HepG2 (cell line): ENCODE measurements around the gene DLX4. TPM values are rescaled to one million over a fixed set of nuclear protein-coding genes. Genes with fewer than 3 reads are reported as not detected.

Source experiments
- ATF6 ChIP-seq: sonication (generic); formaldehyde crosslinking; conservative IDR thresholded peaks from 2 replicates; pipeline ENCODE4 v1.4.0; 2020; ENCODE audit warnings: missing genetic modification reagents
- HHEX ChIP-seq: IDR thresholded peaks from 2 replicates; pipeline ENCODE4 v1.6.1; 2016; ENCODE audit warnings: control low read depth
- KLF13 ChIP-seq: sonication (generic); formaldehyde crosslinking; IDR thresholded peaks from 2 replicates; pipeline ENCODE4 v1.4.0; 2020; ENCODE audit warnings: mild to moderate bottlenecking, missing genetic modification reagents
- NFYB ChIP-seq: sonication (generic); formaldehyde crosslinking; IDR thresholded peaks from 2 replicates; pipeline ENCODE4 v1.4.0; 2020; ENCODE audit warnings: missing genetic modification reagents
- NR2F1 ChIP-seq, 2 experiments: fragments of 450-650 bp in 1 of 2; formaldehyde crosslinking in 1 of 2; IDR thresholded peaks; 2 replicates each; pipeline versions ENCODE4 v1.5.0 to v1.6.1; 2016 to 2020; ENCODE audit warnings: mild to moderate bottlenecking in 1 of 2, missing compliant biosample characterization in 1 of 2, missing genetic modification reagents in 1 of 2, moderate library complexity in 1 of 2
- RFX5 ChIP-seq: IDR thresholded peaks from 2 replicates; pipeline ENCODE4 v1.6.1; 2011; ENCODE audit warnings: low read depth, low read length, improper control_type of control experiment
- STAG1 ChIP-seq: sonication (generic); formaldehyde crosslinking; IDR thresholded peaks from 2 replicates; pipeline ENCODE4 v1.4.0; 2020; ENCODE audit warnings: missing genetic modification reagents
- ZNF234 ChIP-seq: sonication (generic); formaldehyde crosslinking; conservative IDR thresholded peaks from 2 replicates; pipeline ENCODE4 v1.5.1; 2020; ENCODE audit warnings: mild to moderate bottlenecking, missing genetic modification reagents
- ZNF235 ChIP-seq: sonication (generic); formaldehyde crosslinking; IDR thresholded peaks from 2 replicates; pipeline ENCODE4 v1.8.1; 2023; ENCODE audit warnings: mild to moderate bottlenecking, missing genetic modification reagents, borderline replicate concordance
- ZNF562 ChIP-seq: sonication (generic); formaldehyde crosslinking; IDR thresholded peaks from 2 replicates; pipeline ENCODE4 v1.8.0; 2022; ENCODE audit warnings: missing genetic modification reagents, borderline replicate concordance
- ZNF597 ChIP-seq: sonication (generic); formaldehyde crosslinking; IDR thresholded peaks from 2 replicates; pipeline ENCODE4 v1.5.0; 2020; ENCODE audit warnings: missing genetic modification reagents
- polyA plus RNA-seq, 8 experiments: library from polyadenylated mRNA; depleted of rRNA in 3 of 8; stranded (reverse) in 7 of 8; unstranded in 1 of 8; fragments of >200 nt; fragmentation: Illumina TruSeq in 4 of 8; extraction: Trizol in 4 of 8; gene quantifications; 2 replicates each; pipeline versions ENCODE4 v1.2.1 to v1.2.3, GENCODE V29; 2011 to 2016; ENCODE audit warnings: low read depth in 4 of 8, missing spikeins in 1 of 8, mixed read lengths in 1 of 8; ENCODE audit not compliant: insufficient read depth in 1 of 8
- total RNA-seq, 5 experiments: library from RNA; depleted of rRNA; stranded (reverse); fragments of >200 nt; fragmentation: Illumina TruSeq; extraction: Trizol; gene quantifications; 2 replicates each; pipeline ENCODE4 v1.2.3, GENCODE V29; 2016; ENCODE audit warnings: low read depth in 1 of 5
- TF ChIP-seq, protein P1 (sequence below): sonication (generic); formaldehyde crosslinking; IDR thresholded peaks from 2 replicates; pipeline ENCODE4 v1.4.0; 2020; ENCODE audit warnings: mild to moderate bottlenecking, missing genetic modification reagents, borderline replicate concordance
- TF ChIP-seq, protein P2 (sequence below): sonication (generic); formaldehyde crosslinking; IDR thresholded peaks from 2 replicates; pipeline ENCODE4 v1.5.1; 2020; ENCODE audit warnings: missing genetic modification reagents, mild to moderate bottlenecking, borderline replicate concordance
- TF ChIP-seq, protein P3 (sequence below): fragments of 450-650 bp; IDR thresholded peaks from 2 replicates; pipeline ENCODE4 v1.6.1; 2017

The DLX4 gene
- total and polyA plus RNA-seq, 2 of the 13 experiments (the other 11 are each of a cell fraction or from before 2014, with no cell fraction given), result 0.55 to 2.3 TPM

- TF ChIP-seq, protein P1, sequence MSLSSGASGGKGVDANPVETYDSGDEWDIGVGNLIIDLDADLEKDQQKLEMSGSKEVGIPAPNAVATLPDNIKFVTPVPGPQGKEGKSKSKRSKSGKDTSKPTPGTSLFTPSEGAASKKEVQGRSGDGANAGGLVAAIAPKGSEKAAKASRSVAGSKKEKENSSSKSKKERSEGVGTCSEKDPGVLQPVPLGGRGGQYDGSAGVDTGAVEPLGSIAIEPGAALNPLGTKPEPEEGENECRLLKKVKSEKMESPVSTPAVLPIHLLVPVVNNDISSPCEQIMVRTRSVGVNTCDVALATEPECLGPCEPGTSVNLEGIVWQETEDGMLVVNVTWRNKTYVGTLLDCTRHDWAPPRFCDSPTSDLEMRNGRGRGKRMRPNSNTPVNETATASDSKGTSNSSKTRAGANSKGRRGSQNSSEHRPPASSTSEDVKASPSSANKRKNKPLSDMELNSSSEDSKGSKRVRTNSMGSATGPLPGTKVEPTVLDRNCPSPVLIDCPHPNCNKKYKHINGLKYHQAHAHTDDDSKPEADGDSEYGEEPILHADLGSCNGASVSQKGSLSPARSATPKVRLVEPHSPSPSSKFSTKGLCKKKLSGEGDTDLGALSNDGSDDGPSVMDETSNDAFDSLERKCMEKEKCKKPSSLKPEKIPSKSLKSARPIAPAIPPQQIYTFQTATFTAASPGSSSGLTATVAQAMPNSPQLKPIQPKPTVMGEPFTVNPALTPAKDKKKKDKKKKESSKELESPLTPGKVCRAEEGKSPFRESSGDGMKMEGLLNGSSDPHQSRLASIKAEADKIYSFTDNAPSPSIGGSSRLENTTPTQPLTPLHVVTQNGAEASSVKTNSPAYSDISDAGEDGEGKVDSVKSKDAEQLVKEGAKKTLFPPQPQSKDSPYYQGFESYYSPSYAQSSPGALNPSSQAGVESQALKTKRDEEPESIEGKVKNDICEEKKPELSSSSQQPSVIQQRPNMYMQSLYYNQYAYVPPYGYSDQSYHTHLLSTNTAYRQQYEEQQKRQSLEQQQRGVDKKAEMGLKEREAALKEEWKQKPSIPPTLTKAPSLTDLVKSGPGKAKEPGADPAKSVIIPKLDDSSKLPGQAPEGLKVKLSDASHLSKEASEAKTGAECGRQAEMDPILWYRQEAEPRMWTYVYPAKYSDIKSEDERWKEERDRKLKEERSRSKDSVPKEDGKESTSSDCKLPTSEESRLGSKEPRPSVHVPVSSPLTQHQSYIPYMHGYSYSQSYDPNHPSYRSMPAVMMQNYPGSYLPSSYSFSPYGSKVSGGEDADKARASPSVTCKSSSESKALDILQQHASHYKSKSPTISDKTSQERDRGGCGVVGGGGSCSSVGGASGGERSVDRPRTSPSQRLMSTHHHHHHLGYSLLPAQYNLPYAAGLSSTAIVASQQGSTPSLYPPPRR (CRISPR knock-in tag), result 0 out of 2 replicates have a peak, but pooled peaks have one; percentile 29
- no peak for TF ChIP-seq ZNF597
- TF ChIP-seq ZNF562, result no peak
- TF ChIP-seq STAG1 (CRISPR knock-in tag), result peak; percentile 99
- TF ChIP-seq NR2F1 (CRISPR knock-in tag; IDR thresholded peaks at IDR 0.05), result no peak
- no peak for TF ChIP-seq ZNF234 (CRISPR knock-in tag)
- TF ChIP-seq, protein P2, sequence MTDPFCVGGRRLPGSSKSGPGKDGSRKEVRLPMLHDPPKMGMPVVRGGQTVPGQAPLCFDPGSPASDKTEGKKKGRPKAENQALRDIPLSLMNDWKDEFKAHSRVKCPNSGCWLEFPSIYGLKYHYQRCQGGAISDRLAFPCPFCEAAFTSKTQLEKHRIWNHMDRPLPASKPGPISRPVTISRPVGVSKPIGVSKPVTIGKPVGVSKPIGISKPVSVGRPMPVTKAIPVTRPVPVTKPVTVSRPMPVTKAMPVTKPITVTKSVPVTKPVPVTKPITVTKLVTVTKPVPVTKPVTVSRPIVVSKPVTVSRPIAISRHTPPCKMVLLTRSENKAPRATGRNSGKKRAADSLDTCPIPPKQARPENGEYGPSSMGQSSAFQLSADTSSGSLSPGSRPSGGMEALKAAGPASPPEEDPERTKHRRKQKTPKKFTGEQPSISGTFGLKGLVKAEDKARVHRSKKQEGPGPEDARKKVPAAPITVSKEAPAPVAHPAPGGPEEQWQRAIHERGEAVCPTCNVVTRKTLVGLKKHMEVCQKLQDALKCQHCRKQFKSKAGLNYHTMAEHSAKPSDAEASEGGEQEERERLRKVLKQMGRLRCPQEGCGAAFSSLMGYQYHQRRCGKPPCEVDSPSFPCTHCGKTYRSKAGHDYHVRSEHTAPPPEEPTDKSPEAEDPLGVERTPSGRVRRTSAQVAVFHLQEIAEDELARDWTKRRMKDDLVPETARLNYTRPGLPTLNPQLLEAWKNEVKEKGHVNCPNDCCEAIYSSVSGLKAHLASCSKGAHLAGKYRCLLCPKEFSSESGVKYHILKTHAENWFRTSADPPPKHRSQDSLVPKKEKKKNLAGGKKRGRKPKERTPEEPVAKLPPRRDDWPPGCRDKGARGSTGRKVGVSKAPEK, result no peak
- TF ChIP-seq, protein P3, sequence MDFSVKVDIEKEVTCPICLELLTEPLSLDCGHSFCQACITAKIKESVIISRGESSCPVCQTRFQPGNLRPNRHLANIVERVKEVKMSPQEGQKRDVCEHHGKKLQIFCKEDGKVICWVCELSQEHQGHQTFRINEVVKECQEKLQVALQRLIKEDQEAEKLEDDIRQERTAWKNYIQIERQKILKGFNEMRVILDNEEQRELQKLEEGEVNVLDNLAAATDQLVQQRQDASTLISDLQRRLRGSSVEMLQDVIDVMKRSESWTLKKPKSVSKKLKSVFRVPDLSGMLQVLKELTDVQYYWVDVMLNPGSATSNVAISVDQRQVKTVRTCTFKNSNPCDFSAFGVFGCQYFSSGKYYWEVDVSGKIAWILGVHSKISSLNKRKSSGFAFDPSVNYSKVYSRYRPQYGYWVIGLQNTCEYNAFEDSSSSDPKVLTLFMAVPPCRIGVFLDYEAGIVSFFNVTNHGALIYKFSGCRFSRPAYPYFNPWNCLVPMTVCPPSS, result no peak
- no peak for TF ChIP-seq HHEX (CRISPR knock-in tag)
- no peak for TF ChIP-seq NFYB (CRISPR knock-in tag)
- TF ChIP-seq KLF13 (CRISPR knock-in tag), result no peak
- TF ChIP-seq ZNF235 (CRISPR knock-in tag), result no peak
- no peak for TF ChIP-seq ATF6 (CRISPR knock-in tag)
- TF ChIP-seq RFX5, result no peak
Measured at GRCh38 chr17:49997773-49998703, 29.0 kb downstream of the DLX4 start (continued).
